ENCODE results near the gene VEZF1.

DNA sequence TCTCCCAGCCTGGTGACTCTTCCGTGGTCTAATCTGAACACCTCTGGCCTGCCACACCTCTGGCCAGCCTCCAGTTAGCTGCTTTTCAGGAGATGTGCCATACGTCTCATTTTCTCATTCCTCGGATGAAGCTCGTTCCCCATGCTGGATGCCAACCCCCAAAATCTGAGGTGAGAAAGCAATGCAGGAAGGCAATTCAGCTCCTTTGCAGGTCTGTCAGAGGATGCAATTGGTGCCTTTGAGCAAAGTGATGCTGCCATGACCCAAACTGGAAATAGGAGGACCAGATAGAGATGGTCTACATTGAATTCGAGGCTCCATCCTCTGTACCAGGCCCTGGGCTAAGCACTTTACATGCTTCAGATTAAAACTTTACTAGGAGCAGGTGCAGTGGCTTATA lies 21.8 kb downstream of the VEZF1 start:
- TF ChIP-seq, protein P1, sequence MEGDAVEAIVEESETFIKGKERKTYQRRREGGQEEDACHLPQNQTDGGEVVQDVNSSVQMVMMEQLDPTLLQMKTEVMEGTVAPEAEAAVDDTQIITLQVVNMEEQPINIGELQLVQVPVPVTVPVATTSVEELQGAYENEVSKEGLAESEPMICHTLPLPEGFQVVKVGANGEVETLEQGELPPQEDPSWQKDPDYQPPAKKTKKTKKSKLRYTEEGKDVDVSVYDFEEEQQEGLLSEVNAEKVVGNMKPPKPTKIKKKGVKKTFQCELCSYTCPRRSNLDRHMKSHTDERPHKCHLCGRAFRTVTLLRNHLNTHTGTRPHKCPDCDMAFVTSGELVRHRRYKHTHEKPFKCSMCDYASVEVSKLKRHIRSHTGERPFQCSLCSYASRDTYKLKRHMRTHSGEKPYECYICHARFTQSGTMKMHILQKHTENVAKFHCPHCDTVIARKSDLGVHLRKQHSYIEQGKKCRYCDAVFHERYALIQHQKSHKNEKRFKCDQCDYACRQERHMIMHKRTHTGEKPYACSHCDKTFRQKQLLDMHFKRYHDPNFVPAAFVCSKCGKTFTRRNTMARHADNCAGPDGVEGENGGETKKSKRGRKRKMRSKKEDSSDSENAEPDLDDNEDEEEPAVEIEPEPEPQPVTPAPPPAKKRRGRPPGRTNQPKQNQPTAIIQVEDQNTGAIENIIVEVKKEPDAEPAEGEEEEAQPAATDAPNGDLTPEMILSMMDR (IDR thresholded peaks at IDR 0.05) = no peak
- TF ChIP-seq POLR2A (IDR thresholded peaks at IDR 0.05) = no peak
- no peak for TF ChIP-seq EP300 (IDR thresholded peaks at IDR 0.05)

Measured in upper lobe of left lung (tissue), 4 donors.